Peyer's patch (tissue), 4 donors: ENCODE data around the gene KCNQ5. TPM values are rescaled to one million over a fixed set of nuclear protein-coding genes. Genes with fewer than 3 reads are reported as not detected.

Source experiments
- DNase-seq, 3 donors: peaks; one replicate each; pipeline ENCODE4 v3.0.0-alpha.2; 2017 to 2019
- H3K27ac ChIP-seq, 4 donors: fragments of 200-600 bp; sonication (generic); one replicate each; pipeline ENCODE4 v1.5.1; 2016 to 2019
- H3K27me3 ChIP-seq, 2 donors: fragments of 200-600 bp; sonication (generic); one replicate each; pipeline ENCODE4 v1.5.1; 2019
- H3K36me3 ChIP-seq, 3 donors: fragments of 200-600 bp; sonication (generic); one replicate each; pipeline ENCODE4 v1.5.1; 2016 to 2019
- H3K4me1 ChIP-seq, 4 donors: fragments of 200-600 bp; sonication (generic); one replicate each; pipeline ENCODE4 v1.5.1; 2016 to 2019
- H3K4me3 ChIP-seq, 4 donors: fragments of 200-600 bp; sonication (generic); 1 replicate in 3 of 4; 2 replicates in 1 of 4; pipeline ENCODE4 v1.5.1; 2016 to 2019; ENCODE audit warnings: mild to moderate bottlenecking in 1 of 4
- H3K9me3 ChIP-seq, 4 donors: fragments of 200-600 bp; sonication (generic); one replicate each; pipeline ENCODE4 v1.5.1; 2016 to 2019; ENCODE audit warnings: mild to moderate bottlenecking in 1 of 4
- CTCF ChIP-seq, 6 experiments: fragments of 450-650 bp in 4 of 6; fragments of 200-600 bp in 2 of 6; sonication (generic) in 1 of 6; IDR thresholded peaks; one replicate each; pipeline ENCODE4 v1.5.1; 2017 to 2019; ENCODE audit warnings: antibody characterized with exemption in 6 of 6, mild to moderate bottlenecking in 3 of 6, moderate library complexity in 1 of 6
- POLR2A ChIP-seq, 2 donors: fragments of 450-650 bp; IDR thresholded peaks; one replicate each; pipeline ENCODE4 v1.5.1; 2017; ENCODE audit warnings: antibody characterized with exemption in 2 of 2, mild to moderate bottlenecking in 2 of 2, moderate library complexity in 2 of 2
- total RNA-seq, 4 donors: library from RNA; depleted of rRNA; stranded (reverse); fragments of >200 nt; gene quantifications; one replicate each; pipeline ENCODE4 v1.1.0, GENCODE V29; 2016

Gene KCNQ5
- total RNA-seq, 4 donors from 2014 or later, result 0.27 to 5.0 (median 0.38) TPM; not detected in 1

GRCh38 chr6:72642435-72642834 is 20.6 kb downstream of the KCNQ5 start:
- Histone ChIP-seq H3K36me3 (no peaks in the 10 kb centered on the region), H3K4me1 (no peaks in the 10 kb centered on the region), H3K4me3 (no peak overlapping the region), H3K27me3 (no peaks in the 10 kb centered on the region), H3K27ac (no peak overlapping the region), H3K9me3 (no peaks in the 10 kb centered on the region)
- no peak for TF ChIP-seq POLR2A (IDR thresholded peaks at IDR 0.05)
- TF ChIP-seq CTCF (IDR thresholded peaks at IDR 0.05), result no peak
- no peak for DNase-seq

DNA sequence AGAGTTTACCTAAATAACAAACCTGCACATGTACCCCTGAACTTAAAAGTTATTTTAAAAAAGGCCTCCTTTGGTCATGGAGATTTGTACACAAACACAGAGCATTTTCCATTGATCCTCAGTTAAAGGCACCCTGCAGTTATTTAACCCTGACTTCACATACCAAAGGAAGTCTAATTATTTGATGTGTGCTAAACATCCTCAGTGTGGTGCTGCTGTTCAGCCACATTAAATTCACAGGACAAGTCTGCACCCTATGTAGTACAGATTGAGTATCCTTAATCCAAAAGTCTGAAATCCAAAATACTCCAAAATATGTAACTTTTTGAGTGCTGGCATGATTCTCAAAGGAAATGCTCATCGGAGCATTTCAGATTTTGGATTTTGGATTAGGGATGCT is 21.4 kb downstream of the KCNQ5 start:
- Histone ChIP-seq H3K27ac (no peak overlapping the region), H3K9me3 (no peaks in the 10 kb centered on the region), H3K27me3 (no peaks in the 10 kb centered on the region), H3K4me1 (no peaks in the 10 kb centered on the region), H3K36me3 (no peaks in the 10 kb centered on the region), H3K4me3 (no peak overlapping the region)
- TF ChIP-seq POLR2A (IDR thresholded peaks at IDR 0.05), result no peak
- no peak for TF ChIP-seq CTCF (IDR thresholded peaks at IDR 0.05)
- DNase-seq, result no peak

- H3K36me3 ChIP-seq, result no peaks in the 10 kb centered on the region
- TF ChIP-seq CTCF (IDR thresholded peaks at IDR 0.05), result no peak
- TF ChIP-seq POLR2A (IDR thresholded peaks at IDR 0.05), result no peak
- no peak for DNase-seq
- H3K9me3 ChIP-seq, result no peaks in the 10 kb centered on the region
- no peak overlapping the region for H3K4me3 ChIP-seq
- H3K27ac ChIP-seq, result no peak overlapping the region
- H3K4me1 ChIP-seq, result no peaks in the 10 kb centered on the region
- H3K27me3 ChIP-seq, result no peaks in the 10 kb centered on the region
Observed at GRCh38 chr6:72646604-72647485, 25.0 kb downstream of the KCNQ5 start.

GRCh38 chr6:72647489-72647888 is 25.6 kb downstream of the KCNQ5 start:
- DNase-seq, result no peak
- no peak overlapping the region for H3K27ac ChIP-seq
- H3K27me3 ChIP-seq, result no peaks in the 10 kb centered on the region
- no peaks in the 10 kb centered on the region for H3K9me3 ChIP-seq
- H3K36me3 ChIP-seq, result no peaks in the 10 kb centered on the region
- TF ChIP-seq POLR2A (IDR thresholded peaks at IDR 0.05), result no peak
- TF ChIP-seq CTCF (IDR thresholded peaks at IDR 0.05), result no peak
- no peaks in the 10 kb centered on the region for H3K4me1 ChIP-seq
- H3K4me3 ChIP-seq, result no peak overlapping the region

- Histone ChIP-seq H3K9me3 (no peaks in the 10 kb centered on the region), H3K36me3 (no peaks in the 10 kb centered on the region), H3K27me3 (no peaks in the 10 kb centered on the region), H3K27ac (no peak overlapping the region), H3K4me1 (no peaks in the 10 kb centered on the region), H3K4me3 (no peak overlapping the region)
- TF ChIP-seq POLR2A (IDR thresholded peaks at IDR 0.05) (no peak), CTCF (IDR thresholded peaks at IDR 0.05) (no peak)
- DNase-seq, result no peak
Observed at GRCh38 chr6:72649032-72649984, 27.4 kb downstream of the KCNQ5 start.
